ENCODE results near the gene SGF29. TPM values are rescaled to one million over a fixed set of nuclear protein-coding genes. Genes with fewer than 3 reads are reported as not detected.
"Not testable (repeated sequence)": the region's sequence is repeated elsewhere in the genome, so short reads cannot be mapped to it uniquely, and the experiment has no call there.

SGF29 gene
- total and polyA plus RNA-seq, 9 of the 15 experiments (the other 6 are each of a cell fraction or from before 2014, with no cell fraction given), result 2.6 to 36.1 (median 21.2) TPM

DNA sequence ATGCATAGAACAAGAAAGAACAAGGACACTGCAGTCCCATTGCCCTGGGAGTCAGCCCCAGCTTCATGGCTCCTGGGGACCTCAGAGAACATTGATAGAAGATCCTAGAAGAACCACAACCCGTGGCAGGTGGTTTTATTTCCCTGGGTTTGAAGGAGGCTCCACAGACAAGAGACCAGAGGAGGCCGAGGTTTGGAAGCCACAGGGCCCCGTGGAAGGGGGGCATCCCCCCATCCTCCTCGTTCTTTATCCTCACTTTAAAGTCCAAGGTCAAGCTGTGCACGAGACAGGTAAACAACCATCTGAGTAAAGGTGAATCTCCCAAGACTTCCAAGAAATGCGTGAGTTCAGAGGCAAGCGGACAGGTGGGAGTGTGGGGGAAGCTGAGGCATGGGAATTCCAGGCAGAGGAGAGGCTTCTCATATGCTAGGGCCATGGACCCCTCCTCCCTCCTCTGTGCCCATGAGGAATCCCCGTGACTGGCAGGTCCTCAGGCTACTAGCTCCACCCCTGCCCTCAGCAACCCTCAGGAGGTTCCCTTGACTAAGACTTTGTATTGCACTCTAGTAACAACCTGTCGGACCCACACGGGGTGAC, 57.0 kb downstream of the SGF29 start:
- ChIA-PET CTCF (ENCODE audit: low intra/inter-chr PET ratio) (no interaction called here), POLR2A (interaction anchor here (0.6 kb wide), 1 partner anchor 12 kb away, joined by 3 read pairs; no protein-coding TSS in a partner anchor)
- Histone ChIP-seq H3K4me1 (replicated peaks in 1 of 2; ENCODE audit: control insufficient read depth in 2 of 2, insufficient read depth in 2 of 2, low read length in 2 of 2) (peaks cover 6 to 17% of the 10 kb centered on the region in 2 experiments; a peak in 3 of 5 replicates), H2AFZ (ENCODE audit: low read depth, low read length) (peak overlapping the region; percentile 66; the same call in 1 of the 2 replicates), H3K27ac (ENCODE audit: extremely low read depth, low read depth, low read length) (no peak overlapping the region), H3K9me3 (replicated peaks; ENCODE audit: control insufficient read depth, insufficient read depth, low read depth, low read length) (no peaks in the 10 kb centered on the region), H3K79me2 (ENCODE audit: control insufficient read depth, insufficient read depth, low read length) (no peaks in the 10 kb centered on the region), H3K4me2 (ENCODE audit: insufficient read depth, low read length) (peak overlapping the region; percentile 24; the same call in 1 of the 2 replicates), H3K9ac (ENCODE audit: insufficient read depth in 1 of 2, low read depth in 2 of 2, low read length in 2 of 2) (peak overlapping the region in 1 of 2 experiments; percentile 64; a peak in 2 of 4 replicates), H4K20me1 (replicated peaks; ENCODE audit: control insufficient read depth, insufficient read depth, low read length) (no peaks in the 10 kb centered on the region), H3K27me3 (ENCODE audit: control insufficient read depth in 2 of 2, insufficient read depth in 2 of 2, low read length in 2 of 2) (no peaks in the 10 kb centered on the region), H3K4me3 (no peak overlapping the region), H3K9me1 (ENCODE audit: control insufficient read depth, insufficient read depth, low read length) (no peaks in the 10 kb centered on the region), H3K36me3 (ENCODE audit: control insufficient read depth, insufficient read depth, low read length) (no peaks in the 10 kb centered on the region)
- 53% methylated on average over 9 of the region's 10 CpGs for WGBS (ENCODE audit: insufficient coverage, low coverage, missing lambda C conversion rate)
- TF ChIP-seq FOXJ2 (tag; IDR thresholded peaks at IDR 0.05), result no peak
- TF ChIP-seq RFX7 (CRISPR knock-in tag; IDR thresholded peaks at IDR 0.05), result no peak
- TF ChIP-seq ZNF146 (CRISPR knock-in tag; IDR thresholded peaks at IDR 0.05; ENCODE audit: unreplicated experiment), result no peak
- TF ChIP-seq TCF7 (IDR thresholded peaks at IDR 0.05; ENCODE audit: borderline replicate concordance), result no peak
- TF ChIP-seq ZNF583 (CRISPR knock-in tag; IDR thresholded peaks at IDR 0.05), result no peak
- DNase-seq (ENCODE audit: extremely low read depth in 1 of 4, low spot score in 3 of 4), result no peak
- no TSS peak for BruUV-seq (replicated peaks)
- intact Hi-C loops (cut with micrococcal nuclease) (no loop called here), in situ Hi-C loops (cut with MboI) (loop anchor here (25.0 kb wide), 4 partner anchors 102 to 1602 kb away; partner anchors contain the start of genes EIF3C and EIF3CL)
- no peak for FAIRE-seq
- no peak for ATAC-seq

GRCh38 chr16:28612359-28613280, 58.9 kb downstream of the SGF29 start:
- H3K4me3 ChIP-seq; BruUV-seq (replicated peaks); H3K79me2 ChIP-seq (ENCODE audit: control insufficient read depth, insufficient read depth, low read length); H3K9me1 ChIP-seq (ENCODE audit: control insufficient read depth, insufficient read depth, low read length); H3K9me3 ChIP-seq (replicated peaks; ENCODE audit: control insufficient read depth, insufficient read depth, low read depth, low read length); FAIRE-seq; DNase-seq (ENCODE audit: extremely low read depth in 1 of 4, low spot score in 3 of 4); POLR2A ChIA-PET; H3K4me2 ChIP-seq (ENCODE audit: insufficient read depth, low read length); H4K20me1 ChIP-seq (replicated peaks; ENCODE audit: control insufficient read depth, insufficient read depth, low read length); H3K36me3 ChIP-seq (ENCODE audit: control insufficient read depth, insufficient read depth, low read length); H3K27me3 ChIP-seq (ENCODE audit: control insufficient read depth in 2 of 2, insufficient read depth in 2 of 2, low read length in 2 of 2); CTCF ChIA-PET (ENCODE audit: low intra/inter-chr PET ratio); H3K9ac ChIP-seq (ENCODE audit: insufficient read depth in 1 of 2, low read depth in 2 of 2, low read length in 2 of 2); intact Hi-C loops (cut with micrococcal nuclease); H3K27ac ChIP-seq (ENCODE audit: extremely low read depth, low read depth, low read length); H2AFZ ChIP-seq (ENCODE audit: low read depth, low read length): not testable (repeated sequence)
- WGBS (ENCODE audit: insufficient coverage, low coverage, missing lambda C conversion rate), result no CpG with 5 or more reads among the region's 17 CpGs
- ATAC-seq, result peak; percentile 45
- in situ Hi-C loops (cut with MboI), result loop anchor here (25.0 kb wide), 4 partner anchors 100 to 1600 kb away; partner anchors contain the start of genes EIF3C and EIF3CL
- peaks cover 6 to 17% of the 10 kb centered on the region in 2 experiments; a peak in 3 of 5 replicates for H3K4me1 ChIP-seq (replicated peaks in 1 of 2; ENCODE audit: control insufficient read depth in 2 of 2, insufficient read depth in 2 of 2, low read length in 2 of 2)

DNA sequence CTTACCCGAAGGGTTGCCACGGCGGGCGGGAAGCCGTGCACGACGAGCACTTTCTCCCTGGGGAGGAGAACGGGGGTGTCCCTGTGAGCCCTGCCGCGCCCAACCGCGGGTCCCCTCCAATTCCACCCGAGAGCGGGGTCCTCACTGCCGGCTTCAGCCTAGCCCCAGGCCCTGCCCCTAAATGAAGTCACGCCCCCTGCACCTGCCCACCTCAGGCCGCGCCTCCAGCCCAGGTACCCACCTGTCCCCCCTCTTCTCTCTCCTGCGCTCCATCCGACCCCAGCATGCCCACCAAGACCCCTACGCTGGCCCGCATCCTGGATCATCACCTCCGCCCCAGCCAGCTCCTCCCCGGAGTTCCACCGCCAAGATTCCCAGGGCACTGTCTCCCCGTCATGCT, 60.2 kb downstream of the SGF29 start:
- H3K27ac ChIP-seq (ENCODE audit: extremely low read depth, low read depth, low read length); H3K27me3 ChIP-seq (ENCODE audit: control insufficient read depth in 2 of 2, insufficient read depth in 2 of 2, low read length in 2 of 2); H3K9ac ChIP-seq (ENCODE audit: insufficient read depth in 1 of 2, low read depth in 2 of 2, low read length in 2 of 2); H4K20me1 ChIP-seq (replicated peaks; ENCODE audit: control insufficient read depth, insufficient read depth, low read length); BruUV-seq (replicated peaks); H3K79me2 ChIP-seq (ENCODE audit: control insufficient read depth, insufficient read depth, low read length); intact Hi-C loops (cut with micrococcal nuclease); DNase-seq (ENCODE audit: extremely low read depth in 1 of 4, low spot score in 3 of 4); FAIRE-seq; ATAC-seq; H3K4me2 ChIP-seq (ENCODE audit: insufficient read depth, low read length); H3K4me3 ChIP-seq; H3K9me1 ChIP-seq (ENCODE audit: control insufficient read depth, insufficient read depth, low read length); H3K36me3 ChIP-seq (ENCODE audit: control insufficient read depth, insufficient read depth, low read length); POLR2A ChIA-PET; H3K9me3 ChIP-seq (replicated peaks; ENCODE audit: control insufficient read depth, insufficient read depth, low read depth, low read length); H2AFZ ChIP-seq (ENCODE audit: low read depth, low read length); CTCF ChIA-PET (ENCODE audit: low intra/inter-chr PET ratio): not testable (repeated sequence)
- peaks cover 6 to 15% of the 10 kb centered on the region in 2 experiments; a peak in 3 of 5 replicates for H3K4me1 ChIP-seq (replicated peaks in 1 of 2; ENCODE audit: control insufficient read depth in 2 of 2, insufficient read depth in 2 of 2, low read length in 2 of 2)
- WGBS (ENCODE audit: insufficient coverage, low coverage, missing lambda C conversion rate), result 33% methylated on average over 3 of the region's 26 CpGs
- in situ Hi-C loops (cut with MboI), result loop anchor here (25.0 kb wide), 4 partner anchors 98 to 1598 kb away; partner anchors contain the start of genes EIF3C and EIF3CL
